ENCODE results near the gene CSRNP3.

- TF ChIP-seq CTCF (conservative IDR thresholded peaks at IDR 0.05; ENCODE audit: low read length) (no peak), EZH2phosphoT487 (IDR thresholded peaks at IDR 0.05; ENCODE audit: borderline replicate concordance) (no peak)
These were observed 213.0 kb downstream of the CSRNP3 start for GRCh38 chr2:165682546-165682945.

Measured in Loucy (cell line).